ENCODE measurements around the gene ZFYVE28. TPM values are rescaled to one million over a fixed set of nuclear protein-coding genes. Genes with fewer than 3 reads are reported as not detected.

Gene ZFYVE28
- polyA plus RNA-seq, 6 donors from 2014 or later: 0.71 to 2.9 (median 1.4) TPM

GRCh38 chr4:2407991-2408342 is 10.5 kb downstream of the ZFYVE28 start:
- ATAC-seq (ENCODE audit: low read depth in 2 of 2) (no peak), DNase-seq (no peak)
- no peaks in the 10 kb centered on the region for H3K36me3 Mint-ChIP-seq
- H3K4me1 Mint-ChIP-seq: peaks cover 6 to 10% (median 8%) of the 10 kb centered on the region in 3 donors
- H3K27me3 Mint-ChIP-seq: peaks cover 21 to 48% (median 39%) of the 10 kb centered on the region in 3 donors
- no peak overlapping the region for H3K4me3 Mint-ChIP-seq
- no peaks in the 10 kb centered on the region for H3K9me3 Mint-ChIP-seq
- H3K27ac Mint-ChIP-seq: peak overlapping the region in 2 of 6 donors; percentile 10 to 61

DNA sequence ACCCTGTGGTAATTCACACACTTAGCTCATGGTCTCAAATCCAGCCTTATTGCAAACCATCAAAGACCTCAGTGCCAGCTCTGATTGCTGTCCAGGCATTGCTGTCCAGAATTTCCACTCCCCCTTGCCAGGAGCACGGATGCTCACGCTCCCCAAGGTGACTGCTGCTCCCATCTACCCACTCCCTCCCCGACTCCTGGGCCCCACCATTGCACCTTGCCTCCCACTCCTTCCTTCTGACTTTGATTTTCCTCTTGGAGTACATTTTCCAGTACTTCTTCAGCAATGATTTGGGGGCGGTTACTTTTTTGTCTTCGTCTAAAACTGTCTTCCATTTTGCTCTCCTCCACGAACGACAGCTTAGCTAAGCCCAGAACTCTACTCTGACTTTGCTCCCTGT is 11.5 kb downstream of the ZFYVE28 start:
- peaks cover 0 to under 1% (median 0%) of the 10 kb centered on the region in 3 donors for H3K4me1 Mint-ChIP-seq

GRCh38 chr4:2406406-2406805 is 12.0 kb downstream of the ZFYVE28 start:
- H3K4me3 Mint-ChIP-seq: no peak overlapping the region
- H3K27ac Mint-ChIP-seq: no peak overlapping the region
- no peaks in the 10 kb centered on the region for H3K9me3 Mint-ChIP-seq
- ATAC-seq (ENCODE audit: low read depth in 2 of 2) (no peak), DNase-seq (no peak)
- H3K27me3 Mint-ChIP-seq: peaks cover 24 to 43% (median 42%) of the 10 kb centered on the region in 3 donors
- peaks cover 0 to 5% (median 0%) of the 10 kb centered on the region in 3 donors for H3K4me1 Mint-ChIP-seq
- H3K36me3 Mint-ChIP-seq: no peaks in the 10 kb centered on the region

More for the DNA sequence above, 11.5 kb downstream of the ZFYVE28 start:
- H3K27ac Mint-ChIP-seq: no peak overlapping the region
- peaks cover 22 to 45% (median 42%) of the 10 kb centered on the region in 3 donors for H3K27me3 Mint-ChIP-seq
- ATAC-seq (ENCODE audit: low read depth in 2 of 2) (no peak), DNase-seq (no peak)
- H3K4me3 Mint-ChIP-seq: no peak overlapping the region
- H3K9me3 Mint-ChIP-seq: no peaks in the 10 kb centered on the region
- no peaks in the 10 kb centered on the region for H3K36me3 Mint-ChIP-seq

DNA sequence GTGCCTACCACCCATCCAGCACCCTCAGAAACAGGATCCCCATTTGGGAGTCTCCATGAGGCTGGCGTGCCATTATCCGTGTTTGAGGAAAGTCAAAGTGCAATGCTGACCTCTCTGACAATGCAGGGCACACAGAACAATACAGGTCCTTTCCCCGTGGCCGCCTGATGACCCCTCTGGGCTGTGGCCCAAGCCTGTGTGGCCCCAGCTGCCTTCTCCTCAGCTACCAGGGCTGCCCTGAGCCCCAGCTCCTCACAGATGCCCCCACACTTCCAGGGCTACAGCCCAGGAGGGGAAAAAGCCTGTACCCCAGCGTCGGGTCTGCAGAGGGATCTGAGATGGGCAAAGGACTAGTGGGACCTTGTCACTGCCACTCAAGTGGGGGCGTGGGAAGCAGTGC is 15.5 kb downstream of the ZFYVE28 start:
- peaks cover 28 to 49% (median 46%) of the 10 kb centered on the region in 3 donors for H3K27me3 Mint-ChIP-seq
- peak overlapping the region in 2 of 8 donors; percentile 41 to 68 for H3K4me3 Mint-ChIP-seq
- H3K9me3 Mint-ChIP-seq: no peaks in the 10 kb centered on the region
- H3K36me3 Mint-ChIP-seq: peaks cover 0 to 8% of the 10 kb centered on the region in 2 donors
- DNase-seq (no peak), ATAC-seq (ENCODE audit: low read depth in 2 of 2) (no peak)
- no peak overlapping the region for H3K27ac Mint-ChIP-seq
- H3K4me1 Mint-ChIP-seq: peaks cover 0 to 6% (median 4%) of the 10 kb centered on the region in 3 donors

- H3K4me1 Mint-ChIP-seq: peaks cover 4 to 6% (median 4%) of the 10 kb centered on the region in 3 donors
Measured at GRCh38 chr4:2402048-2402842, 16.2 kb downstream of the ZFYVE28 start.

DNA sequence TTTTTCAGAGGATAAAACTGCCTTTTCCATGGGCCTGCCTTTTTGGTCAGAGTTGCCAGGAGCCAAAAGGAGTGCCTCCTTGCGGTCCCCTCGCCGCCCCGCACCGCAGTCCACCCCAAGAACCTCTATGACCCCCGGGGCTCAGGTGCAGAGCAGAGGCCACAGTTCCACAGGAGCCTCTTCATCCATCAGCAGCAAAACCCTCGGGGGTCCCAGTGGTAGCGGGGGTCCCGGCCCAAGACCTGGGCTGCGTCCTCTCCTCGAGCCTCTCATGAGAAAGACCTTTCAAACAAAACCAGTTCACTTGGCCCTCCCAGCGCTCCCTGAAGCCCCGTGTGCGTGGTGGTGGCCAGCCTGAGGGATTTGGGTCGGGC is 16.8 kb downstream of the ZFYVE28 start:
- DNase-seq: no peak
- H3K36me3 Mint-ChIP-seq: peaks cover 0 to 8% of the 10 kb centered on the region in 2 donors
- H3K27me3 Mint-ChIP-seq: peaks cover 28 to 54% (median 48%) of the 10 kb centered on the region in 3 donors
- peak overlapping the region in 3 of 8 donors; percentile 34 to 79 (median 71) for H3K4me3 Mint-ChIP-seq
- ATAC-seq (ENCODE audit: low read depth in 2 of 2): no peak
- peaks cover 4 to 6% (median 4%) of the 10 kb centered on the region in 3 donors for H3K4me1 Mint-ChIP-seq
- H3K27ac Mint-ChIP-seq: no peak overlapping the region
- no peaks in the 10 kb centered on the region for H3K9me3 Mint-ChIP-seq

More at GRCh38 chr4:2402048-2402842, 16.2 kb downstream of the ZFYVE28 start:
- Mint-ChIP-seq H3K9me3 (no peaks in the 10 kb centered on the region), H3K27ac (no peak overlapping the region), H3K4me3 (peak overlapping the region in 4 of 8 donors; percentile 34 to 79 (median 65)), H3K36me3 (peaks cover 0 to 8% of the 10 kb centered on the region in 2 donors), H3K27me3 (peaks cover 28 to 53% (median 48%) of the 10 kb centered on the region in 3 donors)
- DNase-seq (no peak), ATAC-seq (ENCODE audit: low read depth in 2 of 2) (peak in 1 of 2 donors; percentile 40)

GRCh38 chr4:2400841-2401609 is 17.4 kb downstream of the ZFYVE28 start:
- Mint-ChIP-seq H3K4me3 (peak overlapping the region in 1 of 8 donors; percentile 24), H3K27ac (no peak overlapping the region), H3K4me1 (peaks cover 4 to 6% (median 4%) of the 10 kb centered on the region in 3 donors), H3K9me3 (no peaks in the 10 kb centered on the region), H3K27me3 (peaks cover 28 to 54% (median 48%) of the 10 kb centered on the region in 3 donors), H3K36me3 (peaks cover 0 to 8% of the 10 kb centered on the region in 2 donors)
- ATAC-seq (ENCODE audit: low read depth in 2 of 2) (no peak), DNase-seq (no peak)

GRCh38 chr4:2399631-2400190 is 18.7 kb downstream of the ZFYVE28 start:
- ATAC-seq (ENCODE audit: low read depth in 2 of 2) (no peak), DNase-seq (no peak)
- Mint-ChIP-seq H3K36me3 (peaks cover 0 to 8% of the 10 kb centered on the region in 2 donors), H3K27me3 (peaks cover 28 to 66% (median 54%) of the 10 kb centered on the region in 3 donors), H3K9me3 (no peaks in the 10 kb centered on the region), H3K27ac (no peak overlapping the region), H3K4me1 (peaks cover 5 to 7% (median 7%) of the 10 kb centered on the region in 3 donors), H3K4me3 (no peak overlapping the region)

DNA sequence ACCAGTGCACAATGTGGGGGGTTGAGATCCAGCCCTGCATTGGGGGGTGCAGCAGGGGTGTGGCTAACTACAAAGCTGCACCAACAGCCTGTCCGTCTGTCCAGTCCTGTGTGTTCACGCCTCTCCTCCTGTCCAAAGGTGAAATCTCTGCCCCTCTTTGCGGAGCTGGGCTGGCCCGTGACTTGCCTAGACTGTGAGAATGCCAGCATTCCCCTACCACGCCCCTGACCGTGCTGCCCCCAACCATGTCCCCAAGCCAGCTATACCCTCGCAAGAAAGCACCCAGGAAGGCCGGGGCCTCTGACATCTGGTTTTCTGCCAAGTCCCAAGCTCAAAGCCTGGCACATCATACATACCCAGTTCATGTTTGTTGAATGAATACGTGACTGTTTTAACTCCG is 19.2 kb downstream of the ZFYVE28 start:
- H3K27ac Mint-ChIP-seq: no peak overlapping the region
- no peak overlapping the region for H3K4me3 Mint-ChIP-seq
- peaks cover 0 to 8% of the 10 kb centered on the region in 2 donors for H3K36me3 Mint-ChIP-seq

GRCh38 chr4:2397596-2398379 is 20.7 kb downstream of the ZFYVE28 start:
- Mint-ChIP-seq H3K4me1 (peaks cover 19 to 24% (median 24%) of the 10 kb centered on the region in 3 donors), H3K36me3 (peaks cover 0 to 8% of the 10 kb centered on the region in 2 donors), H3K4me3 (peak overlapping the region in 1 of 8 donors; percentile 31), H3K9me3 (no peaks in the 10 kb centered on the region), H3K27ac (no peak overlapping the region), H3K27me3 (peaks cover 24 to 81% (median 65%) of the 10 kb centered on the region in 3 donors)
- ATAC-seq (ENCODE audit: low read depth in 2 of 2) (no peak), DNase-seq (no peak)

More for the DNA sequence above, 19.2 kb downstream of the ZFYVE28 start:
- no peak for DNase-seq
- H3K27me3 Mint-ChIP-seq: peaks cover 25 to 71% (median 59%) of the 10 kb centered on the region in 3 donors
- peaks cover 10 to 12% (median 12%) of the 10 kb centered on the region in 3 donors for H3K4me1 Mint-ChIP-seq
- H3K9me3 Mint-ChIP-seq: no peaks in the 10 kb centered on the region
- ATAC-seq (ENCODE audit: low read depth in 2 of 2): no peak

- peaks cover 0 to 8% of the 10 kb centered on the region in 2 donors for H3K36me3 Mint-ChIP-seq
- no peak for ATAC-seq (ENCODE audit: low read depth in 2 of 2)
- peaks cover 15 to 81% (median 72%) of the 10 kb centered on the region in 3 donors for H3K27me3 Mint-ChIP-seq
- no peak for DNase-seq
- peaks cover 19 to 24% (median 23%) of the 10 kb centered on the region in 3 donors for H3K4me1 Mint-ChIP-seq
- H3K9me3 Mint-ChIP-seq: no peaks in the 10 kb centered on the region
- no peak overlapping the region for H3K27ac Mint-ChIP-seq
- H3K4me3 Mint-ChIP-seq: no peak overlapping the region
Measured at GRCh38 chr4:2396781-2397368, 21.6 kb downstream of the ZFYVE28 start.

DNA sequence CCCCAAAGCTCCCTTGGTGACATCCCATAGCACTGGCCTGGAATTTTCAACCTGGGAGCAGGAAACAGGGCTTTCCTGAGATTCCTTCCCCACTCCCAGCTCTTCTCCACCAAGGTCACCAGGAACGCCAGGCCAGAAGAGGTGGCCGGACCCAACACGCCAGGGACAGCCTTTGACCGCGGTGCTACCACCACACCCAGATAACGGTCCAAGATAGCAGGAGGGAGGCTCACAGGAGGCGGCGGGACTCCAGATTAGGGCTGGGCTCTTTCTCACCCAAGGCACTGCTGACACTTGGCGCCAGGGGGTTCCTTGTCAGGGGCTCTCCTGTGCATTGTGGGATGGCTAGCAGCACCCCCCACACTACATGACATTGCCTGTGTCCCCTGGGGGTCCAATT is 22.9 kb downstream of the ZFYVE28 start:
- Mint-ChIP-seq H3K9me3 (no peaks in the 10 kb centered on the region), H3K27ac (no peak overlapping the region), H3K4me1 (peaks cover 28 to 35% (median 31%) of the 10 kb centered on the region in 3 donors), H3K36me3 (peaks cover 0 to 8% of the 10 kb centered on the region in 2 donors), H3K27me3 (peaks cover 15 to 84% (median 78%) of the 10 kb centered on the region in 3 donors), H3K4me3 (no peak overlapping the region)
- DNase-seq (no peak), ATAC-seq (ENCODE audit: low read depth in 2 of 2) (no peak)

All from naive B cell (primary cell).